K562 (cell line): ENCODE results near the gene ATRN. TPM values are rescaled to one million over a fixed set of nuclear protein-coding genes. Genes with fewer than 3 reads are reported as not detected.

Experiments
- ATAC-seq: fragments of 200-7000 bp; cut with Tn5 transposase; 3 replicates; pipeline ENCODE4 v1.9.1; 2020; ENCODE audit warnings: moderate library complexity
- BruUV-seq: library from RNA; stranded (reverse); fragments of 400-500 nt; replicated peaks from 2 replicates; lab custom pipeline; 2021; lab: Mats Ljungman, UMichigan
- CTCF ChIA-PET: fragments of 300-600 bp; formaldehyde crosslinking; extraction: SDS; loops from one replicate; lab custom pipeline; 2021; ENCODE audit warnings: low intra/inter-chr PET ratio; lab: Yijun Ruan, JAX
- POLR2A ChIA-PET: fragments of 300-600, 350-650 bp; sonication (Branson Sonifier 250); formaldehyde crosslinking; extraction: SDS; loops from one replicate; lab custom pipeline; 2021; ENCODE audit warnings: antibody characterized with exemption, inconsistent platforms; lab: Yijun Ruan, JAX
- DNase-seq, 4 experiments: peaks; one replicate each; pipeline versions ENCODE4 v3.0.0 to v3.0.0-alpha.2; 2011 to 2018; ENCODE audit warnings: low spot score in 3 of 4, mixed read lengths in 3 of 4; ENCODE audit errors: extremely low read depth in 1 of 4
- FAIRE-seq: peaks from 2 replicates; lab custom pipeline; 2011; peaks lifted over from hg19 to GRCh38; lab: Jason Lieb, UNC
- H2AFZ ChIP-seq: 2 replicates; pipeline ENCODE4 v1.6.0; 2011; ENCODE audit warnings: low read depth, low read length, control low read depth, inconsistent platforms
- H3K27ac ChIP-seq: fragments of 200-600 bp; 3 replicates; pipeline ENCODE4 v1.8.0; 2011; ENCODE audit warnings: low read depth, mild to moderate bottlenecking, control low read depth, inconsistent platforms, low read length, moderate library complexity, mixed read lengths; ENCODE audit errors: extremely low read depth
- H3K27me3 ChIP-seq, 2 experiments: fragments of 300-600 bp in 1 of 2; 2 replicates in 1 of 2; 3 replicates in 1 of 2; pipeline versions ENCODE4 v1.6.0 to v1.8.0; 2011; ENCODE audit warnings: inconsistent platforms in 2 of 2, low read length in 2 of 2, mild to moderate bottlenecking in 1 of 2, mixed read lengths in 1 of 2, moderate library complexity in 1 of 2; ENCODE audit not compliant: control insufficient read depth in 2 of 2, insufficient read depth in 2 of 2
- H3K36me3 ChIP-seq: fragments of 300-600 bp; 3 replicates; pipeline ENCODE4 v1.8.0; 2011; ENCODE audit warnings: mild to moderate bottlenecking, low read length, inconsistent platforms; ENCODE audit not compliant: control insufficient read depth, insufficient read depth
- H3K4me1 ChIP-seq, 2 experiments: fragments of 200-600 bp in 1 of 2; replicated peaks in 1 of 2; 2 replicates in 1 of 2; 3 replicates in 1 of 2; pipeline versions ENCODE4 v1.5.1 to v1.8.0; 2011; ENCODE audit warnings: inconsistent platforms in 2 of 2, low read length in 2 of 2, mild to moderate bottlenecking in 1 of 2, mixed read lengths in 1 of 2, moderate library complexity in 1 of 2; ENCODE audit not compliant: control insufficient read depth in 2 of 2, insufficient read depth in 2 of 2
- H3K4me2 ChIP-seq: 2 replicates; pipeline ENCODE4 v1.6.1; 2011; ENCODE audit warnings: low read length, control low read depth, inconsistent platforms, mixed read lengths; ENCODE audit not compliant: insufficient read depth
- H3K4me3 ChIP-seq: fragments of 200-600 bp; sonication (generic), shearing (Covaris generic); 2 replicates; pipeline ENCODE4 v1.5.1; 2016; ENCODE audit warnings: control low read depth, inconsistent platforms
- H3K79me2 ChIP-seq: fragments of 200-600 bp; 3 replicates; pipeline ENCODE4 v1.8.0; 2011; ENCODE audit warnings: low read length, inconsistent platforms; ENCODE audit not compliant: control insufficient read depth, insufficient read depth
- H3K9ac ChIP-seq, 2 experiments: 2 replicates each; pipeline versions ENCODE4 v1.6.0 to v1.6.1; 2011; ENCODE audit warnings: low read depth in 2 of 2, low read length in 2 of 2, control low read depth in 1 of 2, inconsistent platforms in 1 of 2, mild to moderate bottlenecking in 1 of 2, mixed read lengths in 1 of 2; ENCODE audit not compliant: insufficient read depth in 1 of 2
- H3K9me1 ChIP-seq: one replicate; pipeline ENCODE4 v1.6.0; 2011; ENCODE audit warnings: inconsistent platforms, mild to moderate bottlenecking, low read length, moderate library complexity; ENCODE audit not compliant: control insufficient read depth, insufficient read depth
- H3K9me3 ChIP-seq: replicated peaks from 2 replicates; pipeline ENCODE4 v1.5.1; 2011; ENCODE audit warnings: low read depth, low read length, inconsistent platforms; ENCODE audit not compliant: control insufficient read depth, insufficient read depth
- H4K20me1 ChIP-seq: replicated peaks from 2 replicates; pipeline ENCODE4 v1.6.1; 2011; ENCODE audit warnings: low read length, inconsistent platforms, mixed read lengths; ENCODE audit not compliant: control insufficient read depth, insufficient read depth
- CTBP1 ChIP-seq: fragments of 450-650 bp; IDR thresholded peaks from 2 replicates; pipeline ENCODE4 v1.6.1; 2016; ENCODE audit warnings: borderline replicate concordance
- ELK3 ChIP-seq: fragments of 450-650 bp; formaldehyde crosslinking; IDR thresholded peaks from 2 replicates; pipeline ENCODE4 v1.4.0; 2020; ENCODE audit warnings: mild to moderate bottlenecking
- FOXJ2 ChIP-seq: fragments of 200-800 bp; sonication (Bioruptor generic); IDR thresholded peaks from 2 replicates; pipeline ENCODE4 v1.6.1; 2016; ENCODE audit warnings: missing genetic modification characterization, missing compliant biosample characterization
- GABPB2 ChIP-seq: fragments of 250-450 bp; sonication (Bioruptor Pico); conservative IDR thresholded peaks from 2 replicates; pipeline ENCODE4 v1.5.1; 2021; ENCODE audit warnings: mild to moderate bottlenecking
- RFX1 ChIP-seq: fragments of 450-650 bp; IDR thresholded peaks from 2 replicates; pipeline ENCODE4 v1.6.1; 2016; ENCODE audit warnings: mild to moderate bottlenecking, moderate library complexity
- SIRT6 ChIP-seq: IDR thresholded peaks from one replicate; pipeline ENCODE4 v1.6.1; 2012; ENCODE audit warnings: low read depth, mild to moderate bottlenecking, control low read depth, inconsistent platforms, low read length, moderate library complexity
- TCF3 ChIP-seq: sonication (generic); formaldehyde crosslinking; IDR thresholded peaks from 2 replicates; pipeline ENCODE4 v1.4.0; 2020; ENCODE audit warnings: mild to moderate bottlenecking, missing genetic modification reagents
- TSC22D4 ChIP-seq: fragments of 450-650 bp; IDR thresholded peaks from 2 replicates; pipeline ENCODE4 v1.6.1; 2016; ENCODE audit warnings: missing genetic modification characterization, missing biosample characterization, control low read depth
- TSHZ1 ChIP-seq: fragments of 250-450 bp; sonication (Bioruptor Pico); IDR thresholded peaks from 2 replicates; pipeline ENCODE4 v1.4.0; 2020; ENCODE audit warnings: mild to moderate bottlenecking, moderate library complexity
- ZBTB34 ChIP-seq: fragments of 250-450 bp; sonication (Bioruptor Pico); IDR thresholded peaks from 2 replicates; pipeline ENCODE4 v1.8.0; 2021; ENCODE audit warnings: mild to moderate bottlenecking, moderate library complexity
- ZBTB9 ChIP-seq: fragments of 450-650 bp; formaldehyde crosslinking; IDR thresholded peaks from 2 replicates; pipeline ENCODE4 v1.4.0; 2020; ENCODE audit warnings: mild to moderate bottlenecking, moderate library complexity
- ZNF239 ChIP-seq: fragments of 250-450 bp; sonication (Bioruptor Pico); IDR thresholded peaks from 2 replicates; pipeline ENCODE4 v1.4.0; 2020; ENCODE audit warnings: mild to moderate bottlenecking
- ZNF274 ChIP-seq: IDR thresholded peaks from 2 replicates; pipeline ENCODE4 v1.6.1; 2011; ENCODE audit warnings: low read depth, mild to moderate bottlenecking, low read length, moderate library complexity, borderline replicate concordance
- ZSCAN29 ChIP-seq: fragments of 450-650 bp; IDR thresholded peaks from 2 replicates; pipeline ENCODE4 v1.6.1; 2017
- WGBS: fragments of 100-300 bp; shearing (Covaris generic); methylation state at CpG from one replicate; pipeline ENCODE4 v1.1.6; 2016; ENCODE audit warnings: low coverage, mixed read lengths; ENCODE audit not compliant: insufficient coverage; ENCODE audit errors: missing lambda C conversion rate; 5-methylcytosine and 5-hydroxymethylcytosine counted together
- in situ Hi-C: fragments of 300-500 bp; cut with MboI; formaldehyde crosslinking; loops from 4 replicates; pipeline ENCODE4 v1.15.0; 2018; ENCODE audit warnings: inconsistent platforms, mixed read lengths
- intact Hi-C: fragments of 100-400 bp; cut with micrococcal nuclease; formaldehyde crosslinking; loops from 2 replicates; pipeline ENCODE4 v1.14.2; 2022
- polyA plus RNA-seq, 8 experiments: library from polyadenylated mRNA; depleted of rRNA in 4 of 8; stranded (reverse) in 5 of 8; unstranded in 3 of 8; fragments of >200 nt; fragmentation: Nextera tagmentation in 2 of 8; fragmentation: Illumina TruSeq in 1 of 8; extraction: Ambion mirVana in 2 of 8; extraction: Trizol in 1 of 8; gene quantifications; 2 replicates each; pipeline versions ENCODE4 v1.2.1 to v1.2.3, GENCODE V29; 2011 to 2014; ENCODE audit warnings: inconsistent platforms in 1 of 8, missing spikeins in 1 of 8
- total RNA-seq, 7 experiments: library from RNA; depleted of rRNA in 6 of 7; stranded (reverse); fragments of >200 nt in 6 of 7; fragmentation: Illumina TruSeq in 2 of 7; extraction: Trizol in 2 of 7; gene quantifications; 2 replicates each; pipeline versions ENCODE4 v1.2.1 to v1.2.3, GENCODE V29; 2011 to 2021; ENCODE audit warnings: low replicate concordance in 1 of 7

ATRN gene
- total and polyA plus RNA-seq, 9 of the 15 experiments (the other 6 are each of a cell fraction or from before 2014, with no cell fraction given): 0.69 to 16.5 (median 7.6) TPM

GRCh38 chr20:3691897-3692296 is 221.1 kb downstream of the ATRN start (continued):
- TF ChIP-seq ZNF274 (no peak), RFX1 (no peak), TSHZ1 (CRISPR knock-in tag) (no peak), ZBTB34 (CRISPR knock-in tag) (no peak), GABPB2 (no peak)

- no peak for TF ChIP-seq CTBP1
- TF ChIP-seq ZNF239 (CRISPR knock-in tag): no peak
- TF ChIP-seq ZBTB9 (CRISPR knock-in tag): no peak
- TF ChIP-seq SIRT6: no peak
- TF ChIP-seq TCF3 (CRISPR knock-in tag): no peak
- TF ChIP-seq ZSCAN29: no peak
- TF ChIP-seq FOXJ2 (tag): no peak
- TF ChIP-seq TSC22D4: no peak
- TF ChIP-seq ELK3 (CRISPR knock-in tag): no peak
- H3K27me3 ChIP-seq: peaks cover 0 to 8% of the 10 kb centered on the region in 2 experiments; a peak in 2 of 5 replicates
- H3K9ac ChIP-seq: no peak overlapping the region; a peak in 1 of 4 replicates
- no peak for ATAC-seq
- H3K36me3 ChIP-seq: no peaks in the 10 kb centered on the region
- in situ Hi-C loops: no loop called here
- no peak overlapping the region for H3K27ac ChIP-seq
- H2AFZ ChIP-seq: no peak overlapping the region
- H3K4me2 ChIP-seq: no peak overlapping the region
- BruUV-seq: no TSS peak
- H3K9me1 ChIP-seq: no peaks in the 10 kb centered on the region
- H3K79me2 ChIP-seq: no peaks in the 10 kb centered on the region
- H3K4me1 ChIP-seq: peaks cover 0 to 34% of the 10 kb centered on the region in 2 experiments; a peak in 2 of 5 replicates
- H4K20me1 ChIP-seq: no peaks in the 10 kb centered on the region
- 5% methylated on average over 6 of the region's 23 CpGs for WGBS
- POLR2A ChIA-PET: no interaction called here
- CTCF ChIA-PET: no interaction called here
- no peaks in the 10 kb centered on the region for H3K9me3 ChIP-seq
- intact Hi-C loops: no loop called here
- no peak for DNase-seq
- no peak for FAIRE-seq
- no peak overlapping the region for H3K4me3 ChIP-seq
These were observed 222.0 kb downstream of the ATRN start for GRCh38 chr20:3692706-3693294.
